GM12892 (cell line): ENCODE data around the gene DNAJA3.

Source experiments
- DNase-seq: peaks from one replicate; pipeline ENCODE4 v3.0.0; 2011; ENCODE audit not compliant: insufficient read length
- FAIRE-seq: peaks from 2 replicates; lab custom pipeline; 2011; peaks lifted over from hg19 to GRCh38; lab: Jason Lieb, UNC
- POLR2A ChIP-seq: IDR thresholded peaks from 2 replicates; pipeline ENCODE4 v1.6.1; 2011; ENCODE audit warnings: low read depth, low read length, control low read depth
- POLR2AphosphoS5 ChIP-seq: IDR thresholded peaks from 2 replicates; pipeline ENCODE4 v1.6.1; 2011; ENCODE audit warnings: low read depth, low read length, control low read depth
- TAF1 ChIP-seq: IDR thresholded peaks from 2 replicates; pipeline ENCODE4 v1.6.1; 2011; ENCODE audit warnings: low read depth, mild to moderate bottlenecking, control low read depth, low read length, borderline replicate concordance

Gene DNAJA3

GRCh38 chr16:4402439-4403132, 23.1 kb upstream of the DNAJA3 start:
- TF ChIP-seq TAF1 (no peak), POLR2A (no peak; the same call in 1 of the 2 replicates), POLR2AphosphoS5 (no peak)
- DNase-seq (peak; percentile 97), FAIRE-seq (peak; percentile 5)

GRCh38 chr16:4403133-4403949, 22.3 kb upstream of the DNAJA3 start:
- no peak for FAIRE-seq
- DNase-seq = no peak
- TF ChIP-seq POLR2A (no peak), TAF1 (no peak), POLR2AphosphoS5 (no peak)

- TF ChIP-seq POLR2AphosphoS5 (peak; percentile 44; the same call in 1 of the 2 replicates), POLR2A (no peak; the same call in none of the 2 replicates), TAF1 (no peak)
- DNase-seq (peak; percentile 51), FAIRE-seq (no peak)
These were observed 21.3 kb upstream of the DNAJA3 start for GRCh38 chr16:4404247-4404966.

- FAIRE-seq (no peak), DNase-seq (no peak)
- TF ChIP-seq POLR2A (no peak), TAF1 (no peak), POLR2AphosphoS5 (peak; percentile 27; the same call in 1 of the 2 replicates)
These were observed 20.5 kb upstream of the DNAJA3 start for GRCh38 chr16:4404967-4405696.

GRCh38 chr16:4407543-4408322, 17.9 kb upstream of the DNAJA3 start:
- TF ChIP-seq POLR2A (no peak), POLR2AphosphoS5 (no peak), TAF1 (no peak)
- FAIRE-seq (no peak), DNase-seq (no peak)

GRCh38 chr16:4408323-4408690, 17.4 kb upstream of the DNAJA3 start:
- no peak for TF ChIP-seq POLR2A
- no peak for DNase-seq
- FAIRE-seq = no peak

GRCh38 chr16:4409081-4409932, 16.4 kb upstream of the DNAJA3 start:
- FAIRE-seq (no peak), DNase-seq (no peak)
- TF ChIP-seq TAF1 (no peak), POLR2AphosphoS5 (no peak), POLR2A (no peak)

- DNase-seq = no peak
- no peak for FAIRE-seq
- TF ChIP-seq POLR2AphosphoS5 (no peak), POLR2A (no peak), TAF1 (no peak)
These were observed 15.2 kb upstream of the DNAJA3 start for GRCh38 chr16:4410335-4411075.

- no peak for FAIRE-seq
- no peak for DNase-seq
- TF ChIP-seq TAF1 (no peak), POLR2AphosphoS5 (no peak), POLR2A (no peak)
These were observed 14.0 kb upstream of the DNAJA3 start for GRCh38 chr16:4411684-4412083.

GRCh38 chr16:4412159-4412558, 13.5 kb upstream of the DNAJA3 start:
- DNase-seq (no peak), FAIRE-seq (no peak)
- no peak for TF ChIP-seq TAF1
- no peak for TF ChIP-seq POLR2AphosphoS5
- no peak for TF ChIP-seq POLR2A
